Measurements from ENCODE around the gene PTPRG. TPM values are rescaled to one million over a fixed set of nuclear protein-coding genes. Genes with fewer than 3 reads are reported as not detected.
A peak's percentile ranks its signal among the peaks of the same experiment; 100 is the strongest.

Gene PTPRG
- total and polyA plus RNA-seq, 2 donors = 3.9 to 4.1 TPM

- H3K4me3 ChIP-seq (ENCODE audit: low read length in 2 of 2) = no peak overlapping the region
Observed at GRCh38 chr3:62225051-62225450, 663.7 kb downstream of the PTPRG start.

GRCh38 chr3:62226601-62227339 is 665.4 kb downstream of the PTPRG start:
- Histone ChIP-seq H3K36me3 (ENCODE audit: control insufficient read depth in 2 of 2, insufficient read depth in 2 of 2, low read length in 1 of 2) (no peaks in the 10 kb centered on the region), H3K4me3 (ENCODE audit: low read length in 2 of 2) (no peak overlapping the region), H3K27me3 (ENCODE audit: control insufficient read depth in 2 of 2, insufficient read depth in 1 of 2, low read length in 1 of 2) (no peaks in the 10 kb centered on the region), H3K27ac (ENCODE audit: low read depth in 1 of 2, low read length in 1 of 2) (no peak overlapping the region), H3K4me1 (ENCODE audit: control insufficient read depth in 2 of 2, insufficient read depth in 2 of 2, low read length in 2 of 2) (no peaks in the 10 kb centered on the region), H3K9me3 (ENCODE audit: control insufficient read depth in 2 of 2, insufficient read depth in 1 of 2, low read length in 1 of 2) (no peaks in the 10 kb centered on the region)
- no peak for DNase-seq (ENCODE audit: low read depth in 6 of 9, low spot score in 9 of 9)
- 97% methylated on average over 6 of the region's 6 CpGs for WGBS

More at GRCh38 chr3:62225051-62225450, 663.7 kb downstream of the PTPRG start:
- Histone ChIP-seq H3K27ac (ENCODE audit: low read depth in 1 of 2, low read length in 1 of 2) (no peak overlapping the region), H3K36me3 (ENCODE audit: control insufficient read depth in 2 of 2, insufficient read depth in 2 of 2, low read length in 1 of 2) (no peaks in the 10 kb centered on the region), H3K27me3 (ENCODE audit: control insufficient read depth in 2 of 2, insufficient read depth in 1 of 2, low read length in 1 of 2) (no peaks in the 10 kb centered on the region), H3K4me1 (ENCODE audit: control insufficient read depth in 2 of 2, insufficient read depth in 2 of 2, low read length in 2 of 2) (no peaks in the 10 kb centered on the region), H3K9me3 (ENCODE audit: control insufficient read depth in 2 of 2, insufficient read depth in 1 of 2, low read length in 1 of 2) (no peaks in the 10 kb centered on the region)
- no peak for DNase-seq (ENCODE audit: low read depth in 6 of 9, low spot score in 9 of 9)
- WGBS = 90% methylated on average over 2 of the region's 2 CpGs

GRCh38 chr3:62228467-62228866 is 667.1 kb downstream of the PTPRG start:
- Histone ChIP-seq H3K4me1 (ENCODE audit: control insufficient read depth in 2 of 2, insufficient read depth in 2 of 2, low read length in 2 of 2) (no peaks in the 10 kb centered on the region), H3K27me3 (ENCODE audit: control insufficient read depth in 2 of 2, insufficient read depth in 1 of 2, low read length in 1 of 2) (no peaks in the 10 kb centered on the region), H3K36me3 (ENCODE audit: control insufficient read depth in 2 of 2, insufficient read depth in 2 of 2, low read length in 1 of 2) (no peaks in the 10 kb centered on the region), H3K4me3 (ENCODE audit: low read length in 2 of 2) (no peak overlapping the region), H3K9me3 (ENCODE audit: control insufficient read depth in 2 of 2, insufficient read depth in 1 of 2, low read length in 1 of 2) (no peaks in the 10 kb centered on the region), H3K27ac (ENCODE audit: low read depth in 1 of 2, low read length in 1 of 2) (no peak overlapping the region)
- 94% methylated on average over 3 of the region's 3 CpGs for WGBS
- DNase-seq (ENCODE audit: low read depth in 6 of 9, low spot score in 9 of 9) = no peak

GRCh38 chr3:62229211-62229610 is 667.8 kb downstream of the PTPRG start:
- Histone ChIP-seq H3K27me3 (ENCODE audit: control insufficient read depth in 2 of 2, insufficient read depth in 1 of 2, low read length in 1 of 2) (no peaks in the 10 kb centered on the region), H3K4me1 (ENCODE audit: control insufficient read depth in 2 of 2, insufficient read depth in 2 of 2, low read length in 2 of 2) (no peaks in the 10 kb centered on the region), H3K36me3 (ENCODE audit: control insufficient read depth in 2 of 2, insufficient read depth in 2 of 2, low read length in 1 of 2) (no peaks in the 10 kb centered on the region), H3K9me3 (ENCODE audit: control insufficient read depth in 2 of 2, insufficient read depth in 1 of 2, low read length in 1 of 2) (no peaks in the 10 kb centered on the region), H3K27ac (ENCODE audit: low read depth in 1 of 2, low read length in 1 of 2) (no peak overlapping the region), H3K4me3 (ENCODE audit: low read length in 2 of 2) (no peak overlapping the region)
- no peak for DNase-seq (ENCODE audit: low read depth in 6 of 9, low spot score in 9 of 9)
- whole genome bisulfite sequencing = 91% methylated on average over 5 of the region's 5 CpGs

GRCh38 chr3:62229908-62230307 is 668.5 kb downstream of the PTPRG start:
- H3K9me3 ChIP-seq (ENCODE audit: control insufficient read depth in 2 of 2, insufficient read depth in 1 of 2, low read length in 1 of 2) = no peaks in the 10 kb centered on the region
- H3K27ac ChIP-seq (ENCODE audit: low read depth in 1 of 2, low read length in 1 of 2) = no peak overlapping the region
- DNase-seq (ENCODE audit: low read depth in 6 of 9, low spot score in 9 of 9) = no peak
- H3K4me3 ChIP-seq (ENCODE audit: low read length in 2 of 2) = no peak overlapping the region
- 82% methylated on average over 1 of the region's 1 CpG for WGBS
- no peaks in the 10 kb centered on the region for H3K27me3 ChIP-seq (ENCODE audit: control insufficient read depth in 2 of 2, insufficient read depth in 1 of 2, low read length in 1 of 2)
- H3K4me1 ChIP-seq (ENCODE audit: control insufficient read depth in 2 of 2, insufficient read depth in 2 of 2, low read length in 2 of 2) = no peaks in the 10 kb centered on the region
- no peaks in the 10 kb centered on the region for H3K36me3 ChIP-seq (ENCODE audit: control insufficient read depth in 2 of 2, insufficient read depth in 2 of 2, low read length in 1 of 2)

GRCh38 chr3:62233065-62233464 is 671.7 kb downstream of the PTPRG start:
- WGBS = 97% methylated on average over 6 of the region's 6 CpGs
- Histone ChIP-seq H3K27me3 (ENCODE audit: control insufficient read depth in 2 of 2, insufficient read depth in 1 of 2, low read length in 1 of 2) (no peaks in the 10 kb centered on the region), H3K27ac (ENCODE audit: low read depth in 1 of 2, low read length in 1 of 2) (no peak overlapping the region), H3K36me3 (ENCODE audit: control insufficient read depth in 2 of 2, insufficient read depth in 2 of 2, low read length in 1 of 2) (no peaks in the 10 kb centered on the region), H3K9me3 (ENCODE audit: control insufficient read depth in 2 of 2, insufficient read depth in 1 of 2, low read length in 1 of 2) (no peaks in the 10 kb centered on the region), H3K4me1 (ENCODE audit: control insufficient read depth in 2 of 2, insufficient read depth in 2 of 2, low read length in 2 of 2) (no peaks in the 10 kb centered on the region), H3K4me3 (ENCODE audit: low read length in 2 of 2) (no peak overlapping the region)
- DNase-seq (ENCODE audit: low read depth in 6 of 9, low spot score in 9 of 9) = no peak

GRCh38 chr3:62236016-62236415 is 674.6 kb downstream of the PTPRG start:
- H3K27ac ChIP-seq (ENCODE audit: low read depth in 1 of 2, low read length in 1 of 2) = no peak overlapping the region
- DNase-seq (ENCODE audit: low read depth in 6 of 9, low spot score in 9 of 9) = no peak
- H3K9me3 ChIP-seq (ENCODE audit: control insufficient read depth in 2 of 2, insufficient read depth in 1 of 2, low read length in 1 of 2) = no peaks in the 10 kb centered on the region
- no peaks in the 10 kb centered on the region for H3K36me3 ChIP-seq (ENCODE audit: control insufficient read depth in 2 of 2, insufficient read depth in 2 of 2, low read length in 1 of 2)
- H3K4me3 ChIP-seq (ENCODE audit: low read length in 2 of 2) = no peak overlapping the region
- WGBS = 87% methylated on average over 4 of the region's 4 CpGs
- no peaks in the 10 kb centered on the region for H3K27me3 ChIP-seq (ENCODE audit: control insufficient read depth in 2 of 2, insufficient read depth in 1 of 2, low read length in 1 of 2)
- no peaks in the 10 kb centered on the region for H3K4me1 ChIP-seq (ENCODE audit: control insufficient read depth in 2 of 2, insufficient read depth in 2 of 2, low read length in 2 of 2)

GRCh38 chr3:62237286-62237948 is 676.0 kb downstream of the PTPRG start:
- WGBS = 94% methylated on average over 5 of the region's 5 CpGs
- Histone ChIP-seq H3K27me3 (ENCODE audit: control insufficient read depth in 2 of 2, insufficient read depth in 1 of 2, low read length in 1 of 2) (no peaks in the 10 kb centered on the region), H3K4me1 (ENCODE audit: control insufficient read depth in 2 of 2, insufficient read depth in 2 of 2, low read length in 2 of 2) (no peaks in the 10 kb centered on the region), H3K4me3 (ENCODE audit: low read length in 2 of 2) (no peak overlapping the region), H3K36me3 (ENCODE audit: control insufficient read depth in 2 of 2, insufficient read depth in 2 of 2, low read length in 1 of 2) (no peaks in the 10 kb centered on the region), H3K9me3 (ENCODE audit: control insufficient read depth in 2 of 2, insufficient read depth in 1 of 2, low read length in 1 of 2) (no peaks in the 10 kb centered on the region), H3K27ac (ENCODE audit: low read depth in 1 of 2, low read length in 1 of 2) (no peak overlapping the region)
- no peak for DNase-seq (ENCODE audit: low read depth in 6 of 9, low spot score in 9 of 9)

- H3K4me1 ChIP-seq (ENCODE audit: control insufficient read depth in 2 of 2, insufficient read depth in 2 of 2, low read length in 2 of 2) = no peaks in the 10 kb centered on the region
- H3K36me3 ChIP-seq (ENCODE audit: control insufficient read depth in 2 of 2, insufficient read depth in 2 of 2, low read length in 1 of 2) = no peaks in the 10 kb centered on the region
- H3K4me3 ChIP-seq (ENCODE audit: low read length in 2 of 2) = no peak overlapping the region
- H3K27me3 ChIP-seq (ENCODE audit: control insufficient read depth in 2 of 2, insufficient read depth in 1 of 2, low read length in 1 of 2) = no peaks in the 10 kb centered on the region
- H3K27ac ChIP-seq (ENCODE audit: low read depth in 1 of 2, low read length in 1 of 2) = no peak overlapping the region
- no peaks in the 10 kb centered on the region for H3K9me3 ChIP-seq (ENCODE audit: control insufficient read depth in 2 of 2, insufficient read depth in 1 of 2, low read length in 1 of 2)
- DNase-seq (ENCODE audit: low read depth in 6 of 9, low spot score in 9 of 9) = peak in 2 of 9 donors; percentile 2 to 15
- 90% methylated on average over 5 of the region's 5 CpGs for WGBS
Observed at GRCh38 chr3:62238003-62238402, 676.6 kb downstream of the PTPRG start.
